Gastrocnemius medialis (tissue), 4 donors: ENCODE results near the gene AKAP6. TPM values are rescaled to one million over a fixed set of nuclear protein-coding genes. Genes with fewer than 3 reads are reported as not detected.

Experiments
- ATAC-seq, 2 donors: fragments of 150-250 bp; one replicate each; pipeline ENCODE4 v1.9.1; 2016
- DNase-seq, 2 donors: peaks; one replicate each; pipeline ENCODE4 v3.0.0-alpha.2; 2019
- H3K27ac ChIP-seq, 4 donors: fragments of 200-600 bp; sonication (generic); 1 replicate in 1 of 4; 2 replicates in 3 of 4; pipeline ENCODE4 v1.5.1; 2016 to 2018; ENCODE audit warnings: mild to moderate bottlenecking in 2 of 4, moderate library complexity in 1 of 4
- H3K27me3 ChIP-seq, 3 donors: fragments of 200-600 bp; sonication (generic) in 2 of 3; 1 replicate in 1 of 3; 2 replicates in 2 of 3; pipeline versions ENCODE4 v1.5.1 to v1.6.0; 2016 to 2019; ENCODE audit warnings: mild to moderate bottlenecking in 1 of 3, moderate library complexity in 1 of 3
- H3K36me3 ChIP-seq, 2 donors: fragments of 200-600 bp; sonication (generic) in 1 of 2; one replicate each; pipeline ENCODE4 v1.5.1; 2017 to 2018
- H3K4me1 ChIP-seq, 2 donors: fragments of 200-600 bp; sonication (generic) in 1 of 2; one replicate each; pipeline ENCODE4 v1.5.1; 2016 to 2017; ENCODE audit warnings: mild to moderate bottlenecking in 2 of 2
- H3K4me3 ChIP-seq, 4 donors: fragments of 200-600 bp; sonication (generic) in 3 of 4; 1 replicate in 1 of 4; 2 replicates in 3 of 4; pipeline ENCODE4 v1.5.1; 2016 to 2019; ENCODE audit warnings: mild to moderate bottlenecking in 2 of 4
- H3K9me3 ChIP-seq, 3 donors: fragments of 200-600 bp; sonication (generic) in 2 of 3; 1 replicate in 1 of 3; 2 replicates in 2 of 3; pipeline ENCODE4 v1.5.1; 2016 to 2019
- CTCF ChIP-seq, 5 experiments: fragments of 450-650 bp in 3 of 5; fragments of 200-600 bp in 2 of 5; sonication (generic) in 2 of 5; IDR thresholded peaks in 4 of 5; conservative IDR thresholded peaks in 1 of 5; 1 replicate in 4 of 5; 2 replicates in 1 of 5; pipeline ENCODE4 v1.5.1; 2016 to 2019; ENCODE audit warnings: antibody characterized with exemption in 5 of 5, mild to moderate bottlenecking in 3 of 5, moderate library complexity in 3 of 5
- POLR2A ChIP-seq, 2 donors: fragments of 450-650 bp; IDR thresholded peaks; one replicate each; pipeline ENCODE4 v1.6.1; 2017; ENCODE audit warnings: antibody characterized with exemption in 2 of 2, mild to moderate bottlenecking in 2 of 2, moderate library complexity in 2 of 2
- in situ Hi-C, 4 donors: fragments of 200-750 bp; cut with MboI; loops; one replicate each; pipeline versions ENCODE4 v1.15.0 to v1.8.0; 2017; ENCODE audit warnings: low sequenced_read_pairs in 4 of 4
- intact Hi-C: fragments of 100-400 bp; cut with DNase I; formaldehyde crosslinking; loops from one replicate; pipeline ENCODE4 v1.15.1; 2023; ENCODE audit warnings: low total_unique reads
- total RNA-seq, 4 donors: library from RNA; depleted of rRNA; stranded (reverse); fragments of >200 nt; gene quantifications; one replicate each; pipeline versions ENCODE4 v1.1.0 to v1.2.3, GENCODE V29; 2016

The AKAP6 gene
- total RNA-seq, 4 donors from 2014 or later = 23.2 to 59.2 (median 32.1) TPM

GRCh38 chr14:32399920-32400319, 70.8 kb downstream of the AKAP6 start:
- H3K4me3 ChIP-seq = no peak overlapping the region
- in situ Hi-C loops = no loop called here
- DNase-seq (no peak), ATAC-seq (no peak)
- intact Hi-C loops = no loop called here
- no peaks in the 10 kb centered on the region for H3K9me3 ChIP-seq
- H3K36me3 ChIP-seq = no peaks in the 10 kb centered on the region
- TF ChIP-seq POLR2A (IDR thresholded peaks at IDR 0.05) = no peak
- TF ChIP-seq CTCF (IDR thresholded peaks at IDR 0.05 in 4 of 5, conservative IDR thresholded peaks at IDR 0.05 in 1 of 5) = no peak
- peaks cover 4 to 5% of the 10 kb centered on the region in 2 donors for H3K4me1 ChIP-seq
- no peak overlapping the region for H3K27ac ChIP-seq
- H3K27me3 ChIP-seq = no peaks in the 10 kb centered on the region

- H3K4me1 ChIP-seq = peaks cover 4 to 5% of the 10 kb centered on the region in 2 donors
- intact Hi-C loops (no loop called here), in situ Hi-C loops (no loop called here)
- ATAC-seq (no peak), DNase-seq (no peak)
- TF ChIP-seq CTCF (IDR thresholded peaks at IDR 0.05 in 4 of 5, conservative IDR thresholded peaks at IDR 0.05 in 1 of 5) (no peak), POLR2A (IDR thresholded peaks at IDR 0.05) (no peak)
- no peak overlapping the region for H3K27ac ChIP-seq
- no peak overlapping the region for H3K4me3 ChIP-seq
- H3K9me3 ChIP-seq = no peaks in the 10 kb centered on the region
- no peaks in the 10 kb centered on the region for H3K27me3 ChIP-seq
- no peaks in the 10 kb centered on the region for H3K36me3 ChIP-seq
Measured at GRCh38 chr14:32400480-32400879, 71.4 kb downstream of the AKAP6 start.

DNA sequence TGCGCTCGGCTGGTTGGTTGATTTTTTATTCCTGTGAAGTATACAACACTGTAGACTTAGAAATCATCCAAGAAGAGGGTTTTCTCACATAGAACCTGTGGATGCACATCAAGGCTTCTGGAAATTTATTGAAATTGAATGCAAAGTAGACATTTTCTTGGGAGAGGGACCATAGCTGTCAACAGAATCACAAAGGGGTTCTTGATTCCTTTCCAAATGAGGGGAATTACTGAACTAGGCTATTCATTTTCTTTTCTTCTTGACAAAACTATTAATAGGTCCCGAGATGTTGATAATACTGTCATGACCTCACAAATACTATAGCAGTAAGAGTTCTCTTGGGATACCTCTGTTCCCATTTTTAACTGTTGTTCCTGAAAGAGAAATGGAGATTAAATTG, 73.9 kb downstream of the AKAP6 start:
- in situ Hi-C loops (no loop called here), intact Hi-C loops (no loop called here)
- no peak overlapping the region for H3K27ac ChIP-seq
- TF ChIP-seq POLR2A (IDR thresholded peaks at IDR 0.05) = no peak
- TF ChIP-seq CTCF (IDR thresholded peaks at IDR 0.05 in 4 of 5, conservative IDR thresholded peaks at IDR 0.05 in 1 of 5) = no peak
- H3K4me1 ChIP-seq = peaks cover 2 to 4% of the 10 kb centered on the region in 2 donors
- H3K4me3 ChIP-seq = no peak overlapping the region
- no peaks in the 10 kb centered on the region for H3K27me3 ChIP-seq
- H3K36me3 ChIP-seq = no peaks in the 10 kb centered on the region
- H3K9me3 ChIP-seq = no peaks in the 10 kb centered on the region
- ATAC-seq = no peak
- no peak for DNase-seq

- H3K4me1 ChIP-seq = no peaks in the 10 kb centered on the region
- no peak overlapping the region for H3K27ac ChIP-seq
- TF ChIP-seq CTCF (IDR thresholded peaks at IDR 0.05 in 4 of 5, conservative IDR thresholded peaks at IDR 0.05 in 1 of 5) (no peak), POLR2A (IDR thresholded peaks at IDR 0.05) (no peak)
- ATAC-seq = no peak
- no peaks in the 10 kb centered on the region for H3K36me3 ChIP-seq
- H3K9me3 ChIP-seq = no peaks in the 10 kb centered on the region
- intact Hi-C loops (no loop called here), in situ Hi-C loops (no loop called here)
- no peak overlapping the region for H3K4me3 ChIP-seq
- no peaks in the 10 kb centered on the region for H3K27me3 ChIP-seq
- DNase-seq = no peak
Measured at GRCh38 chr14:32403688-32404087, 74.6 kb downstream of the AKAP6 start.
